ENCODE data around the gene CXCR6.

The CXCR6 gene

GRCh38 chr3:45940781-45941365, 2.4 kb upstream of the CXCR6 start:
- ChIA-PET CTCF (interaction anchor here (0.6 to 6.2 kb wide), 3 partner anchors 138 to 436 kb away, joined by 3 to 80 read pairs (median 4); no protein-coding TSS in a partner anchor), POLR2A (no interaction called here)
- H3K9me3 ChIP-seq (ENCODE audit: control insufficient read depth, insufficient read depth, low read depth, low read length), result no peaks in the 10 kb centered on the region
- no peak overlapping the region for H3K27ac ChIP-seq (ENCODE audit: extremely low read depth, low read depth, low read length)
- TF ChIP-seq GLI4 (tag by site-specific recombination; IDR thresholded peaks at IDR 0.05) (no peak), ZNF24 (tag by site-specific recombination; IDR thresholded peaks at IDR 0.05) (no peak), ZFHX2 (tag by site-specific recombination; conservative IDR thresholded peaks at IDR 0.05) (no peak), MZF1 (tag by site-specific recombination; IDR thresholded peaks at IDR 0.05; ENCODE audit: borderline replicate concordance) (no peak), ZNF596 (tag by site-specific recombination; IDR thresholded peaks at IDR 0.05) (no peak), REST (tag by site-specific recombination; IDR thresholded peaks at IDR 0.05) (no peak), ZNF138 (tag by site-specific recombination; IDR thresholded peaks at IDR 0.05; ENCODE audit: borderline replicate concordance) (no peak), ZNF175 (tag by site-specific recombination; IDR thresholded peaks at IDR 0.05) (no peak), ZNF155 (tag by site-specific recombination; IDR thresholded peaks at IDR 0.05) (no peak), ZBTB49 (tag by site-specific recombination; IDR thresholded peaks at IDR 0.05; ENCODE audit: low read depth) (no peak), ZNF561 (tag by site-specific recombination; IDR thresholded peaks at IDR 0.05; ENCODE audit: borderline replicate concordance) (no peak), PBX3 (CRISPR knock-in tag; IDR thresholded peaks at IDR 0.05) (no peak), ZNF214 (tag by site-specific recombination; IDR thresholded peaks at IDR 0.05; ENCODE audit: borderline replicate concordance) (no peak), GLIS2 (tag by site-specific recombination; IDR thresholded peaks at IDR 0.05) (no peak), ZNF10 (tag by site-specific recombination; IDR thresholded peaks at IDR 0.05) (no peak)
- H3K4me3 ChIP-seq (ENCODE audit: low read depth, low read length), result no peak overlapping the region
- H3K4me1 ChIP-seq (ENCODE audit: control insufficient read depth, insufficient read depth, low read length), result no peaks in the 10 kb centered on the region
- H3K36me3 ChIP-seq (ENCODE audit: control insufficient read depth in 2 of 2, insufficient read depth in 1 of 2, low read length in 2 of 2), result peaks cover 0 to 65% of the 10 kb centered on the region in 2 experiments; a peak in 1 of 3 replicates

- TF ChIP-seq ZXDB (tag by site-specific recombination; IDR thresholded peaks at IDR 0.05) (no peak), ZNF140 (tag by site-specific recombination; IDR thresholded peaks at IDR 0.05) (no peak), ZNF292 (tag by site-specific recombination; IDR thresholded peaks at IDR 0.05; ENCODE audit: borderline replicate concordance, low read depth) (no peak)
- POLR2A ChIA-PET, result no interaction called here
- H3K4me3 ChIP-seq (ENCODE audit: low read depth, low read length), result no peak overlapping the region
- CTCF ChIA-PET, result interaction anchor here (0.8 kb wide), 1 partner anchor 32 kb away, joined by 3 read pairs; no protein-coding TSS in a partner anchor
- H3K9me3 ChIP-seq (ENCODE audit: control insufficient read depth, insufficient read depth, low read depth, low read length), result no peaks in the 10 kb centered on the region
- H3K4me1 ChIP-seq (ENCODE audit: control insufficient read depth, insufficient read depth, low read length), result no peaks in the 10 kb centered on the region
- H3K27ac ChIP-seq (ENCODE audit: extremely low read depth, low read depth, low read length), result no peak overlapping the region
- H3K36me3 ChIP-seq (ENCODE audit: control insufficient read depth in 2 of 2, insufficient read depth in 1 of 2, low read length in 2 of 2), result peaks cover 0 to 66% of the 10 kb centered on the region in 2 experiments; a peak in 1 of 3 replicates
Observed at GRCh38 chr3:45942051-45942825, 1.0 kb upstream of the CXCR6 start.
